ENCODE data around the gene GPR162. TPM values are rescaled to one million over a fixed set of nuclear protein-coding genes. Genes with fewer than 3 reads are reported as not detected.

Gene GPR162
- total RNA-seq, 1 experiment from 2014 or later = 1.8 TPM

- no peak for DNase-seq (ENCODE audit: low read depth)
These were observed 13.3 kb downstream of the GPR162 start for GRCh38 chr12:6834873-6835272.

- no peak for DNase-seq (ENCODE audit: low read depth)
These were observed 15.2 kb downstream of the GPR162 start for GRCh38 chr12:6836851-6837250.

- DNase-seq (ENCODE audit: low read depth) = no peak
These were observed 15.9 kb downstream of the GPR162 start for GRCh38 chr12:6837370-6838060.

GRCh38 chr12:6838854-6839253, 17.2 kb downstream of the GPR162 start:
- DNase-seq (ENCODE audit: low read depth) = no peak

GRCh38 chr12:6839482-6840201, 18.0 kb downstream of the GPR162 start:
- no peak for DNase-seq (ENCODE audit: low read depth)

GRCh38 chr12:6840330-6840729, 18.7 kb downstream of the GPR162 start:
- DNase-seq (ENCODE audit: low read depth) = no peak

GRCh38 chr12:6840761-6841515, 19.3 kb downstream of the GPR162 start, which contains the start of gene GNB3:
Gene GNB3 (plus strand): TSS chr12:6840925. CDS start chr12:6841288, 363 bp downstream.
- no peak for DNase-seq (ENCODE audit: low read depth)

GRCh38 chr12:6842075-6842474, 20.5 kb downstream of the GPR162 start:
- no peak for DNase-seq (ENCODE audit: low read depth)

- DNase-seq (ENCODE audit: low read depth) = no peak
These were observed 21.7 kb downstream of the GPR162 start for GRCh38 chr12:6843118-6843902.

GRCh38 chr12:6845395-6845794, 23.8 kb downstream of the GPR162 start:
- no peak for DNase-seq (ENCODE audit: low read depth)

GRCh38 chr12:6846316-6846869, 24.8 kb downstream of the GPR162 start:
- no peak for DNase-seq (ENCODE audit: low read depth)

- DNase-seq (ENCODE audit: low read depth) = no peak
These were observed 26.1 kb downstream of the GPR162 start for GRCh38 chr12:6847676-6848075.

GRCh38 chr12:6849427-6849826, 27.8 kb downstream of the GPR162 start:
- DNase-seq (ENCODE audit: low read depth) = no peak

GRCh38 chr12:6849976-6850560, 28.4 kb downstream of the GPR162 start:
- DNase-seq (ENCODE audit: low read depth) = no peak

- DNase-seq (ENCODE audit: low read depth) = no peak
These were observed 29.2 kb downstream of the GPR162 start for GRCh38 chr12:6850796-6851152.

GRCh38 chr12:6851153-6851920, 29.7 kb downstream of the GPR162 start, which contains the start of gene CDCA3:
Gene CDCA3 (minus strand): TSS chr12:6851286. CDS start chr12:6850952, 334 bp downstream.
- peak; percentile 99 for DNase-seq (ENCODE audit: low read depth)

- DNase-seq (ENCODE audit: low read depth) = peak; percentile 99
These were observed 30.5 kb downstream of the GPR162 start, which contains the start of gene USP5 for GRCh38 chr12:6851921-6852650. Gene USP5 (plus strand): TSS chr12:6852150. CDS start chr12:6852180, 30 bp downstream.

- peak; percentile 67 for DNase-seq (ENCODE audit: low read depth)
These were observed 31.2 kb downstream of the GPR162 start for GRCh38 chr12:6852651-6853354.

- DNase-seq (ENCODE audit: low read depth) = no peak
These were observed 32.0 kb downstream of the GPR162 start for GRCh38 chr12:6853626-6854025.

Measured in RPMI7951 (cell line).